RWPE2 (cell line): ENCODE results near the gene CHST15.

Experiments used
- ATAC-seq: fragments of 200-7000 bp; cut with Tn5 transposase; 3 replicates; pipeline ENCODE4 v1.9.1; 2021; ENCODE audit warnings: low read depth
- DNase-seq: peaks from one replicate; pipeline ENCODE4 v3.0.0-alpha.2; 2020; ENCODE audit warnings: low spot score
- H3K27ac ChIP-seq: fragments of 450-650 bp; 2 replicates; pipeline ENCODE4 v1.5.1; 2017; ENCODE audit warnings: mild to moderate bottlenecking; ENCODE audit not compliant: poor library complexity, severe bottlenecking
- H3K27me3 ChIP-seq: fragments of 250-450 bp; sonication (Bioruptor Pico); 2 replicates; pipeline ENCODE4 v1.5.1; 2021; ENCODE audit warnings: mild to moderate bottlenecking, moderate library complexity; ENCODE audit not compliant: insufficient read depth, poor library complexity, severe bottlenecking
- H3K36me3 ChIP-seq: fragments of 250-450 bp; sonication (Bioruptor Pico); 2 replicates; pipeline ENCODE4 v1.5.1; 2020; ENCODE audit warnings: low read depth, mild to moderate bottlenecking, moderate library complexity
- H3K4me1 ChIP-seq: fragments of 250-450 bp; sonication (Bioruptor Pico); 2 replicates; pipeline ENCODE4 v1.5.1; 2021; ENCODE audit warnings: mild to moderate bottlenecking, moderate library complexity; ENCODE audit not compliant: insufficient read depth, poor library complexity, severe bottlenecking
- H3K4me3 ChIP-seq: fragments of 250-450 bp; sonication (Bioruptor Pico); 2 replicates; pipeline ENCODE4 v1.5.1; 2021; ENCODE audit warnings: mild to moderate bottlenecking, moderate library complexity; ENCODE audit not compliant: severe bottlenecking
- H3K9me3 ChIP-seq: fragments of 250-450 bp; sonication (Bioruptor Pico); 2 replicates; pipeline ENCODE4 v1.5.1; 2021; ENCODE audit warnings: mild to moderate bottlenecking, moderate library complexity; ENCODE audit not compliant: severe bottlenecking
- CTCF ChIP-seq: fragments of 450-650 bp; IDR thresholded peaks from one replicate; pipeline ENCODE4 v1.5.1; 2017; ENCODE audit warnings: mild to moderate bottlenecking, moderate library complexity; ENCODE audit not compliant: poor library complexity, severe bottlenecking

Gene CHST15

GRCh38 chr10:124053971-124054370 lies 39.4 kb downstream of the CHST15 start:
- Histone ChIP-seq H3K36me3 (peaks cover 2% of the 10 kb centered on the region; the same call in 1 of the 2 replicates), H3K27ac (peak overlapping the region; percentile 69), H3K9me3 (no peaks in the 10 kb centered on the region), H3K4me3 (no peak overlapping the region), H3K4me1 (peaks cover 25% of the 10 kb centered on the region), H3K27me3 (no peaks in the 10 kb centered on the region)
- ATAC-seq = peak; percentile 84
- DNase-seq = no peak
- TF ChIP-seq CTCF = no peak

- no peak overlapping the region for H3K27ac ChIP-seq
- H3K4me1 ChIP-seq = peaks cover 26% of the 10 kb centered on the region
- no peak for ATAC-seq
- no peak for DNase-seq
- no peaks in the 10 kb centered on the region for H3K27me3 ChIP-seq
- no peak overlapping the region for H3K4me3 ChIP-seq
- TF ChIP-seq CTCF = no peak
- no peaks in the 10 kb centered on the region for H3K9me3 ChIP-seq
- peaks cover 5% of the 10 kb centered on the region; the same call in 1 of the 2 replicates for H3K36me3 ChIP-seq
Observed at GRCh38 chr10:124052561-124052960, 40.8 kb downstream of the CHST15 start.

- peaks cover 26% of the 10 kb centered on the region for H3K4me1 ChIP-seq
- H3K4me3 ChIP-seq = no peak overlapping the region
- H3K9me3 ChIP-seq = no peaks in the 10 kb centered on the region
- H3K27ac ChIP-seq = peak overlapping the region; percentile 12
- no peak for TF ChIP-seq CTCF
- H3K36me3 ChIP-seq = peaks cover 9% of the 10 kb centered on the region; the same call in 1 of the 2 replicates
- H3K27me3 ChIP-seq = no peaks in the 10 kb centered on the region
- DNase-seq (no peak), ATAC-seq (no peak)
Observed at GRCh38 chr10:124050021-124051015, 43.1 kb downstream of the CHST15 start.

GRCh38 chr10:124049484-124049883 lies 43.9 kb downstream of the CHST15 start:
- TF ChIP-seq CTCF = no peak

More at GRCh38 chr10:124049484-124049883, 43.9 kb downstream of the CHST15 start:
- H3K4me3 ChIP-seq = no peak overlapping the region
- peak overlapping the region; percentile 12 for H3K27ac ChIP-seq
- H3K9me3 ChIP-seq = no peaks in the 10 kb centered on the region
- no peaks in the 10 kb centered on the region for H3K27me3 ChIP-seq
- H3K4me1 ChIP-seq = peaks cover 21% of the 10 kb centered on the region
- DNase-seq (no peak), ATAC-seq (peak; percentile 95)
- peaks cover 12% of the 10 kb centered on the region; the same call in 1 of the 2 replicates for H3K36me3 ChIP-seq
